ENCODE results near the gene NUP205.

DNA sequence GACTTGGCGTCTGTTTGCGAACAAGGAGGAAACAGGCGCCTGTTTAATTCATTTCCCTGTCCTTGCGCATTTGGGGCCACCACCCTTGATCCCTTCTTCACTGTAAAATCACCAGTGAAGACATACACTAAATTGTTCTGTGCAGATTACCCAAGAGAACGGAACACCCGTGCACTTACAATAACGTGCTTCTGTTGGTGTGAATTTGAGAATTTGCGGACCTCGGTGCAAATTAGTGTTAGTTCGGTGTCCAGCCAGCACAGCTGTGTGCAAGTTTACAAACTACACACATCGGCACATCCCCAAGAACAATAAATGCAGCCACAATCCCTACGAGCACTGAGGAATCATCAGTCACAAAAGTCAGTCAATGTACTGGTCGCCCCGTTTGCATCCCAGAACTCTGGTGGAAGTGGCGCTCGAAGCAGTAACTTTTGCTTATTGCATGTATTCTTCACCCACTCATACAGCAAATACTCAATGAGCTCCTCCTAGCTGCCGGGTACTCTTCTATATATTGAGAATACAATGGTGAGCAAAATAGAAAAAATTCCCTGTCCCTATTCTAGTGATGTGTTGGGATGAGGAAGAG is 47.0 kb upstream of the NUP205 start:
- TF ChIP-seq, protein P1, sequence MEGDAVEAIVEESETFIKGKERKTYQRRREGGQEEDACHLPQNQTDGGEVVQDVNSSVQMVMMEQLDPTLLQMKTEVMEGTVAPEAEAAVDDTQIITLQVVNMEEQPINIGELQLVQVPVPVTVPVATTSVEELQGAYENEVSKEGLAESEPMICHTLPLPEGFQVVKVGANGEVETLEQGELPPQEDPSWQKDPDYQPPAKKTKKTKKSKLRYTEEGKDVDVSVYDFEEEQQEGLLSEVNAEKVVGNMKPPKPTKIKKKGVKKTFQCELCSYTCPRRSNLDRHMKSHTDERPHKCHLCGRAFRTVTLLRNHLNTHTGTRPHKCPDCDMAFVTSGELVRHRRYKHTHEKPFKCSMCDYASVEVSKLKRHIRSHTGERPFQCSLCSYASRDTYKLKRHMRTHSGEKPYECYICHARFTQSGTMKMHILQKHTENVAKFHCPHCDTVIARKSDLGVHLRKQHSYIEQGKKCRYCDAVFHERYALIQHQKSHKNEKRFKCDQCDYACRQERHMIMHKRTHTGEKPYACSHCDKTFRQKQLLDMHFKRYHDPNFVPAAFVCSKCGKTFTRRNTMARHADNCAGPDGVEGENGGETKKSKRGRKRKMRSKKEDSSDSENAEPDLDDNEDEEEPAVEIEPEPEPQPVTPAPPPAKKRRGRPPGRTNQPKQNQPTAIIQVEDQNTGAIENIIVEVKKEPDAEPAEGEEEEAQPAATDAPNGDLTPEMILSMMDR (tag by site-specific recombination; IDR thresholded peaks at IDR 0.05), result no peak
- no peak for TF ChIP-seq SP2 (tag by site-specific recombination; IDR thresholded peaks at IDR 0.05)
- TF ChIP-seq FEZF1 (tag by site-specific recombination; IDR thresholded peaks at IDR 0.05), result no peak
- TF ChIP-seq BCL11A (tag by site-specific recombination; IDR thresholded peaks at IDR 0.05; ENCODE audit: low read depth), result no peak
- no peak for TF ChIP-seq ZNF324 (tag by site-specific recombination; IDR thresholded peaks at IDR 0.05)
- TF ChIP-seq, protein P2, sequence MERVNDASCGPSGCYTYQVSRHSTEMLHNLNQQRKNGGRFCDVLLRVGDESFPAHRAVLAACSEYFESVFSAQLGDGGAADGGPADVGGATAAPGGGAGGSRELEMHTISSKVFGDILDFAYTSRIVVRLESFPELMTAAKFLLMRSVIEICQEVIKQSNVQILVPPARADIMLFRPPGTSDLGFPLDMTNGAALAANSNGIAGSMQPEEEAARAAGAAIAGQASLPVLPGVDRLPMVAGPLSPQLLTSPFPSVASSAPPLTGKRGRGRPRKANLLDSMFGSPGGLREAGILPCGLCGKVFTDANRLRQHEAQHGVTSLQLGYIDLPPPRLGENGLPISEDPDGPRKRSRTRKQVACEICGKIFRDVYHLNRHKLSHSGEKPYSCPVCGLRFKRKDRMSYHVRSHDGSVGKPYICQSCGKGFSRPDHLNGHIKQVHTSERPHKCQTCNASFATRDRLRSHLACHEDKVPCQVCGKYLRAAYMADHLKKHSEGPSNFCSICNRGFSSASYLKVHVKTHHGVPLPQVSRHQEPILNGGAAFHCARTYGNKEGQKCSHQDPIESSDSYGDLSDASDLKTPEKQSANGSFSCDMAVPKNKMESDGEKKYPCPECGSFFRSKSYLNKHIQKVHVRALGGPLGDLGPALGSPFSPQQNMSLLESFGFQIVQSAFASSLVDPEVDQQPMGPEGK (tag by site-specific recombination; IDR thresholded peaks at IDR 0.05), result no peak
- TF ChIP-seq ZNF768 (tag by site-specific recombination; IDR thresholded peaks at IDR 0.05), result no peak
- TF ChIP-seq, protein P3, sequence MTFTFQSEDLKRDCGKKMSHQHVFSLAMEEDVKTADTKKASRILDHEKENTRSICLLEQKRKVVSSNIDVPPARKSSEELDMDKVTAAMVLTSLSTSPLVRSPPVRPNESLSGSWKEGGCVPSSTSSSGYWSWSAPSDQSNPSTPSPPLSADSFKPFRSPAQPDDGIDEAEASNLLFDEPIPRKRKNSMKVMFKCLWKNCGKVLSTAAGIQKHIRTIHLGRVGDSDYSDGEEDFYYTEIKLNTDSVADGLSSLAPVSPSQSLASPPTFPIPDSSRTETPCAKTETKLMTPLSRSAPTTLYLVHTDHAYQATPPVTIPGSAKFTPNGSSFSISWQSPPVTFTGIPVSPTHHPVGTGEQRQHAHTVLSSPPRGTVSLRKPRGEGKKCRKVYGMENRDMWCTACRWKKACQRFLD (tag by site-specific recombination; IDR thresholded peaks at IDR 0.05), result no peak

Measured in HEK293 (cell line).